NCI-H82 treated with DMSO at 0.1 percent for 48 hours (cell line): Measurements from ENCODE around the gene ADRA2B.
"Not testable (repeated sequence)": the region's sequence is repeated elsewhere in the genome, so short reads cannot be mapped to it uniquely, and the experiment has no call there.

Source experiments
- DNase-seq: peaks from one replicate; lab custom pipeline; 2025; ENCODE audit not compliant: unreplicated experiment; lab: John Stamatoyannopoulos, UW

The ADRA2B gene

GRCh38 chr2:96091141-96091710 lies 25.1 kb downstream of the ADRA2B start:
- DNase-seq: no peak

GRCh38 chr2:96090196-96090926 lies 26.0 kb downstream of the ADRA2B start:
- DNase-seq: no peak

GRCh38 chr2:96089356-96090195 lies 26.8 kb downstream of the ADRA2B start:
- no peak for DNase-seq

- DNase-seq: no peak
Measured at GRCh38 chr2:96088340-96089335, 27.7 kb downstream of the ADRA2B start.

GRCh38 chr2:96087130-96087529 lies 29.2 kb downstream of the ADRA2B start:
- no peak for DNase-seq

GRCh38 chr2:96085541-96086355 lies 30.6 kb downstream of the ADRA2B start:
- no peak for DNase-seq

GRCh38 chr2:96084858-96085518 lies 31.4 kb downstream of the ADRA2B start:
- not testable (repeated sequence) for DNase-seq

- DNase-seq: no peak
Measured at GRCh38 chr2:96083989-96084857, 32.1 kb downstream of the ADRA2B start.

- DNase-seq: no peak
Measured at GRCh38 chr2:96083064-96083939, 33.1 kb downstream of the ADRA2B start.

- DNase-seq: no peak
Measured at GRCh38 chr2:96082211-96083063, 33.9 kb downstream of the ADRA2B start.

GRCh38 chr2:96081042-96081441 lies 35.3 kb downstream of the ADRA2B start:
- DNase-seq: no peak

- no peak for DNase-seq
Measured at GRCh38 chr2:96075199-96075771, 41.1 kb downstream of the ADRA2B start.

- no peak for DNase-seq
Measured at GRCh38 chr2:96074156-96074555, 42.2 kb downstream of the ADRA2B start.

- no peak for DNase-seq
Measured at GRCh38 chr2:96073170-96073775, 43.1 kb downstream of the ADRA2B start.

GRCh38 chr2:96072746-96073145 lies 43.6 kb downstream of the ADRA2B start:
- no peak for DNase-seq
